ENCODE results near the gene IGFL1.

IGFL1 gene

DNA sequence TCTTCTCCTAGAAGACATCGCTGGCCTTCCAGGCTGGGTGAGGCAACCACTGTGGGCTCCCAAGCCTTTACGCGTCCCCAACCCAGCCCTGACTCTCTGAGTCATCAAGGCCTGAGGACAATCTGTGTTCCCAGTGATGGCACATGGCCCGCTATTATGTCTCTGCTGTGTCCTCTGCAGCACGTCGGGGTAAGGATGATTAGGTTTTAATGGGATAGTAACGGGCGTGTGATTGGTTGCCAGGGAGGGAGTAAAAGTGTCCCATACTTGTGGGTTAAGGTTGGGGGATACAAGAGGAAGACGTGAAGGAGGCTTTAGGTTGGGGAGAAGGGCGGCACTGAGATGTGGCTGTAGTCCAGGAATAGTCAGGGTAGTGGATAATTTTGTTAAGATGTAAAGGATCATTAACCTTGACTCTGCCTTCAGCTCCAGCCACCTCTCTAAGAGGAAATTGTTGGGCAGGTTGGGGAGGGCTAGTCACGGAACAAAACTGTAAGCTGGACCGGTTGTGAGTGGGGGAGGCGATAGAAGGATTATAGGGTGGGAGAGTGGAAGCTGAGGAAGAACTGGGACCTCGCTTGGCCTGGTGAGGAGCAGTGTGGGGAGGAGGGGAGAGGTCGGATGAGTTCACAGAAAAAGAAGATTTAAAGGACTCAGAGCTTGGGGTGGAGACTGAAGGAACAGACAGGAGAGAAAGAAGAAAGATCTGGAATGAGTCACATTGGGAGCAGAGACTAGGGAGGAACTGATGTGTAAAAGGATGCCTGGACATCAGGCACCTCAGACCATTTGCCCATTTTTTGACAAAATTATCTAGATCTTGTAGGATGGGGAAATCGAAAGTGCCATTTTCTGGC, 27.9 kb upstream of the IGFL1 start:
- no peak overlapping the region for H3K4me3 ChIP-seq (ENCODE audit: low read depth, low read length)
- TF ChIP-seq, protein P1, sequence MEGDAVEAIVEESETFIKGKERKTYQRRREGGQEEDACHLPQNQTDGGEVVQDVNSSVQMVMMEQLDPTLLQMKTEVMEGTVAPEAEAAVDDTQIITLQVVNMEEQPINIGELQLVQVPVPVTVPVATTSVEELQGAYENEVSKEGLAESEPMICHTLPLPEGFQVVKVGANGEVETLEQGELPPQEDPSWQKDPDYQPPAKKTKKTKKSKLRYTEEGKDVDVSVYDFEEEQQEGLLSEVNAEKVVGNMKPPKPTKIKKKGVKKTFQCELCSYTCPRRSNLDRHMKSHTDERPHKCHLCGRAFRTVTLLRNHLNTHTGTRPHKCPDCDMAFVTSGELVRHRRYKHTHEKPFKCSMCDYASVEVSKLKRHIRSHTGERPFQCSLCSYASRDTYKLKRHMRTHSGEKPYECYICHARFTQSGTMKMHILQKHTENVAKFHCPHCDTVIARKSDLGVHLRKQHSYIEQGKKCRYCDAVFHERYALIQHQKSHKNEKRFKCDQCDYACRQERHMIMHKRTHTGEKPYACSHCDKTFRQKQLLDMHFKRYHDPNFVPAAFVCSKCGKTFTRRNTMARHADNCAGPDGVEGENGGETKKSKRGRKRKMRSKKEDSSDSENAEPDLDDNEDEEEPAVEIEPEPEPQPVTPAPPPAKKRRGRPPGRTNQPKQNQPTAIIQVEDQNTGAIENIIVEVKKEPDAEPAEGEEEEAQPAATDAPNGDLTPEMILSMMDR (IDR thresholded peaks at IDR 0.05; ENCODE audit: low read depth, low read length, missing control alignments) = no peak
- in situ Hi-C loops (cut with HindIII; ENCODE audit: low sequenced_read_pairs) = no loop called here
- DNase-seq (ENCODE audit: low read depth) = no peak

DNA sequence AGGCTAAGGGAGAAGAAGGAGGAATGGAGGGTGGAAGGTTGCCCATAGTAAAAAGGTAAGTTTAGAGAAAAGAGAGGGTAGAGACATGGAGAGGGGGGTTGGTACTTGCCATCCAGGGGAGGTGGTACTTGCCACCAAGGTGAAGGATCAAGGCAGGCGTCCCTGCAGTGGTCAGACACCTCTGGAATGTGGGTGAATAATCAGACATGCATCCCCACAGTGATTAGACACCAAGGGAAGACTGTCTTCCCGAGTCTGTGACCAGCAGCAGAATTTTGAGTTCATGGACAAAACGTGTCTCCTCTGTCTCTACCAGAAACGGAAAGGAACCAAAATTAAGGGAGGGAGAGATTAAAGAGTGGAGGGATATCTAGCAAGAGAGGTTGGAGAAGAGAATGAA, 27.1 kb upstream of the IGFL1 start:
- no peak for DNase-seq (ENCODE audit: low read depth)
- H3K4me3 ChIP-seq (ENCODE audit: low read depth, low read length) = no peak overlapping the region

DNA sequence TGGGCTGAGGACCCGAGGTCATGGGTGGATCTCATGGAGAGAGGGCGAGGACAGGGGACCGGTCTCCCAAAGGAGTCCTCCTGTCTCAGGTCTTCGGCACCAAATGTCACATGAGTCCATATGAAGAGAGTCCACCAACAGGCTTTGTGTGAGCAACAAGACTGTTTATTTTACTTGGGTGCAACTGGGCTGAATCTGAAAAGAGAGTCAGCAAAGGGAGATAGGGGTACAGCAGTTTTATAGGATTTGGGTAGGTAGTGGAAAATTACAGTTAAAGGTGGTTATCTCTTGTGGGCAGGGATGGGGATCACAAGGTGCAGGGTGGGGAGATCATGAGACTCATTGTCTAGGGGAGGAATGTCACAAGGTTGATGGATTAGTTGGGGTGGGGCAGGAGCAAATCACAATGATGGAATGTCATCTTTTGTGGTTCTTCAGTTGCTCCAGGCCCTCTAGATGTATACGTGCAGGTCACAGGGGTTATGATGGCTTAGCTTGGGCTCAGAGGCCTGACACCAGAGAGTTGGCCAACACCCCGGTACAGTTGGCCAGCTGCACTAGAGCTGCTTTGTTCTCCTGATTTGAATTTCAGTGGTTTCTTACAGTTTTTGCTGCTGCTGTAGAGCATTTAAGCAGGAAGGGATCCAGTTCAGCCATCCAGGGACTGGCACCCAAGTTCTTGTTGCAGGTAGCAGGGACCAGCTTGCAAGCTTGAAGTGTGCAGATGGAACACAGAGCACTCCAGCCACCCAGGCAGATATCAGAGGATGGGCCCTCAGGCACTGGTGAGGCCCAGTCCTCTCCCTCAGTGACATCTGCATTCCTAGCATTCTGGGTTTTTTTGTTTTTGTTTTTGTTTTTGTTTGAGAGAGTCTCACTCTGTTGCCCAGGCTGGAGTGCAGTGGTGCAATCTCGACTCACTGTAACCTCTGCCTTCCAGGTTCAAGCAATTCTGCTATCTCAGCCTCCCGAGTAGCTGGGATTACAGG, 26.4 kb upstream of the IGFL1 start:
- H3K4me3 ChIP-seq (ENCODE audit: low read depth, low read length) = no peak overlapping the region
- in situ Hi-C loops (cut with HindIII; ENCODE audit: low sequenced_read_pairs) = no loop called here
- no peak for DNase-seq (ENCODE audit: low read depth)
- TF ChIP-seq, protein P1 (IDR thresholded peaks at IDR 0.05; ENCODE audit: low read depth, low read length, missing control alignments) = no peak

More for the DNA sequence above, 27.1 kb upstream of the IGFL1 start:
- TF ChIP-seq, protein P1 (IDR thresholded peaks at IDR 0.05; ENCODE audit: low read depth, low read length, missing control alignments) = no peak
- in situ Hi-C loops (cut with HindIII; ENCODE audit: low sequenced_read_pairs) = no loop called here

- no peak for DNase-seq (ENCODE audit: low read depth)
- no peak overlapping the region for H3K4me3 ChIP-seq (ENCODE audit: low read depth, low read length)
- in situ Hi-C loops (cut with HindIII; ENCODE audit: low sequenced_read_pairs) = no loop called here
- TF ChIP-seq, protein P1 (IDR thresholded peaks at IDR 0.05; ENCODE audit: low read depth, low read length, missing control alignments) = no peak
Measured at GRCh38 chr19:46204008-46204407, 25.5 kb upstream of the IGFL1 start.

GRCh38 chr19:46205183-46205984, 24.2 kb upstream of the IGFL1 start:
- in situ Hi-C loops (cut with HindIII; ENCODE audit: low sequenced_read_pairs) = no loop called here
- no peak for DNase-seq (ENCODE audit: low read depth)
- TF ChIP-seq, protein P1 (IDR thresholded peaks at IDR 0.05; ENCODE audit: low read depth, low read length, missing control alignments) = no peak
- no peak overlapping the region for H3K4me3 ChIP-seq (ENCODE audit: low read depth, low read length)

GRCh38 chr19:46206176-46206575, 23.4 kb upstream of the IGFL1 start:
- TF ChIP-seq, protein P1 (IDR thresholded peaks at IDR 0.05; ENCODE audit: low read depth, low read length, missing control alignments) = no peak
- in situ Hi-C loops (cut with HindIII; ENCODE audit: low sequenced_read_pairs) = no loop called here
- no peak for DNase-seq (ENCODE audit: low read depth)
- no peak overlapping the region for H3K4me3 ChIP-seq (ENCODE audit: low read depth, low read length)

Data from astrocyte of the cerebellum (primary cell).